ENCODE results near the gene TTC9C. TPM values are rescaled to one million over a fixed set of nuclear protein-coding genes. Genes with fewer than 3 reads are reported as not detected.

TTC9C gene
- total RNA-seq, 1 donor: 40.1 TPM

DNA sequence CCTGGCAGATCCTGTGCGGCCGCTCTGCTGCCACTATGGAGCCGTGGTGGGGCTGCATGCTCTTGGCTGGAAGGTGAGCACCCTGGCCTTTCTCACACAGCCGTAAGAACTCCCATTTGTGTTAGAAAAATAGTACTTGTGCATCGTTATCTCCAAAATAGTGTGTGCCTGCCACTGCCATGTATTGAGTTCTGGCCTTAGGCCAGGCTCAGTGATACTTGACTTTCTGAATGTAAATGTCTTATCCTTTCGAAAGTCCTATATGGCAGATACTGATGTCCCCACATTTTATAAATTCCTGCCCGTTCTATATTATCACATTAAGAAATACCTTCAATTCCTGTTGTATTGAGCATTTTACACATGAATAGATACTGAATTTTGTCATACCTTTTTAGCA lies 54.5 kb downstream of the TTC9C start:
- TF ChIP-seq, protein P1, sequence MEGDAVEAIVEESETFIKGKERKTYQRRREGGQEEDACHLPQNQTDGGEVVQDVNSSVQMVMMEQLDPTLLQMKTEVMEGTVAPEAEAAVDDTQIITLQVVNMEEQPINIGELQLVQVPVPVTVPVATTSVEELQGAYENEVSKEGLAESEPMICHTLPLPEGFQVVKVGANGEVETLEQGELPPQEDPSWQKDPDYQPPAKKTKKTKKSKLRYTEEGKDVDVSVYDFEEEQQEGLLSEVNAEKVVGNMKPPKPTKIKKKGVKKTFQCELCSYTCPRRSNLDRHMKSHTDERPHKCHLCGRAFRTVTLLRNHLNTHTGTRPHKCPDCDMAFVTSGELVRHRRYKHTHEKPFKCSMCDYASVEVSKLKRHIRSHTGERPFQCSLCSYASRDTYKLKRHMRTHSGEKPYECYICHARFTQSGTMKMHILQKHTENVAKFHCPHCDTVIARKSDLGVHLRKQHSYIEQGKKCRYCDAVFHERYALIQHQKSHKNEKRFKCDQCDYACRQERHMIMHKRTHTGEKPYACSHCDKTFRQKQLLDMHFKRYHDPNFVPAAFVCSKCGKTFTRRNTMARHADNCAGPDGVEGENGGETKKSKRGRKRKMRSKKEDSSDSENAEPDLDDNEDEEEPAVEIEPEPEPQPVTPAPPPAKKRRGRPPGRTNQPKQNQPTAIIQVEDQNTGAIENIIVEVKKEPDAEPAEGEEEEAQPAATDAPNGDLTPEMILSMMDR (IDR thresholded peaks at IDR 0.05; ENCODE audit: insufficient read depth, low read length): no peak
- no peak for DNase-seq (ENCODE audit: low read depth)

DNA sequence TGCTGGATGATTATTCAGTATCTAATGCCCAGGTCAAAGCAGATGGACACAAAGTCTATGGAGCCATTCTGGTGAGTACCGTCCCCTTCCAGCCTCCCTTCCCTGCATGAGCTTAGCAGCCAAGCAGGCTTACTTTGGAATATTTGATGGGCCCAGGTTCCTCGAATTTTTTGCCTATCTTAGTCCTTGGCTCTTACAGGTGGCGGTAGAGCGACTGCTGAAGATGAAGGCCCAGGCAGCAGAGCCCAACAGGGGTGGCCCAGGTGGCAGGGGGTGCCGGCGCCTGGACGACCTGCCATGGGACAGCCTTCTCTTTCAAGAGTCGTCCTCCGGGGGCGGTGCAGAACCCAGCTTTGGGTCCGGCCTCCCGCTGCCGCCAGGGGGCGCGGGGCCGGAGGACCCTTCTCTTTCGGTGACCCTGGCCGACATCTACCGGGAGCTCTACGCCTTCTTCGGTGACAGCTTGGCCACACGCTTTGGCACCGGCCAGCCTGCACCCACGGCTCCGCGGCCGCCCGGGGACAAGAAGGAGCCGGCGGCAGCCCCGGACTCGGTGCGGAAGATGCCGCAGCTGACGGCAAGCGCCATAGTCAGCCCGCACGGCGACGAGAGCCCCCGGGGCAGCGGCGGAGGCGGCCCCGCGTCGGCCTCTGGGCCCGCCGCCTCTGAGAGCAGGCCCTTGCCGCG lies 58.2 kb downstream of the TTC9C start:
- peak overlapping the region; percentile 95 for H3K4me3 ChIP-seq (ENCODE audit: low read depth, low read length)
- TF ChIP-seq, protein P1 (IDR thresholded peaks at IDR 0.05; ENCODE audit: insufficient read depth, low read length): peak; percentile 99
- peak; percentile 68 for DNase-seq (ENCODE audit: low read depth)

More for the DNA sequence above, 54.5 kb downstream of the TTC9C start:
- no peak overlapping the region for H3K4me3 ChIP-seq (ENCODE audit: low read depth, low read length)

DNA sequence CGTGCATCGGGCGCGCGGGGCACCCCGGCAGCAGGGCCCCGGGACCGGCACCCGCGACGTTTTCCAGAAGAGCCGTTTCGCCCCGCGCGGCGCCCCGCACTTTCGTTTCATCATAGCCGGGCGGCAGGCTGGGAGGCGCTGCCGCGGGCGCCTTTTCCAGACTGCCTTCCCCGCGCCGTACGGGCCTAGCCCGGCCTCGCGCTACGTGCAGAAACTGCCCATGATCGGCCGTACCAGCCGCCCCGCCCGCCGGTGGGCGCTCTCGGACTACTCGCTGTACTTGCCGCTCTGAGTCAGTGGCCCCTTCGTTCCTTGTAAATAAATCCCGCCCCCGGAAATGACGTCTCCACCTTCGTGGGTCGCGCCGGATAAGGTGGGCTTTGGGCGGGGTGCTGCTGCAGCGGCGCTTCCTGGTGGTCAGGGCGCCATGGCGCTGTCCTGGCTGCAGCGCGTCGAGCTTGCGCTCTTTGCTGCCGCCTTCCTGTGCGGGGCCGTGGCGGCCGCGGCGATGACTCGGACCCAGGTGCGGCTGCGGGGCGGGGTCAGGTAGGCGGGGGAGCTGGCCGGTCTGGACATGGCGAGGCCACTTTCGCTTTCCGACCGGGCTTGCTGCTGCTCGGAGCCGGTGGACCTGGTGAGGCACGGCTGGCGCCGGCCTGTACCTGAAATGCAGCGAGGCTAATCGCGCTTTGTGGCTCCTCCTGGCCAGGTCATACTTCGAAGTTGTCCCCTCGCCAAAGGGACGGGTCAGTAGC lies 58.9 kb downstream of the TTC9C start, which contains the start of gene TMEM179B:
TSS of gene TMEM179B (plus strand) at position 398 of the 755 bp plus-strand sequence. CDS start at position 428, 30 bp downstream.
- TF ChIP-seq, protein P1 (IDR thresholded peaks at IDR 0.05; ENCODE audit: insufficient read depth, low read length): peak; percentile 61
- DNase-seq (ENCODE audit: low read depth): peak; percentile 97
- peak within 1 kb of the TSS; percentile 95 for H3K4me3 ChIP-seq (ENCODE audit: low read depth, low read length)

Other genes starting within 250 kb of the TTC9C start
- gene AHNAK, start 181.7 kb upstream of the TTC9C start, total RNA-seq (ENCODE audit: low replicate concordance): 737 and 1,851 TPM in 2 replicates
- 1,443 and 1,493 TPM in 2 replicates for gene EEF1G, start 154.6 kb upstream of the TTC9C start, total RNA-seq (ENCODE audit: low replicate concordance)
- gene TUT1, start 137.0 kb upstream of the TTC9C start, total RNA-seq (ENCODE audit: low replicate concordance): 4.5 and 9.4 TPM in 2 replicates
- 46.2 and 110 TPM in 2 replicates for gene MTA2, start 126.6 kb upstream of the TTC9C start, total RNA-seq (ENCODE audit: low replicate concordance)
- gene EML3, start 115.7 kb upstream of the TTC9C start, total RNA-seq (ENCODE audit: low replicate concordance): 22.3 and 61.7 TPM in 2 replicates
- gene ROM1, start 115.2 kb upstream of the TTC9C start, total RNA-seq (ENCODE audit: low replicate concordance): 4.6 and 26.4 TPM in 2 replicates
- gene B3GAT3, start 106.5 kb upstream of the TTC9C start, total RNA-seq (ENCODE audit: low replicate concordance): 14.1 and 18.7 TPM in 2 replicates
- 203 and 208 TPM in 2 replicates for gene GANAB, start 81.9 kb upstream of the TTC9C start, total RNA-seq (ENCODE audit: low replicate concordance)
- 20.9 and 21.8 TPM in 2 replicates for gene INTS5, start 75.2 kb upstream of the TTC9C start, total RNA-seq (ENCODE audit: low replicate concordance)
- gene C11orf98, start 63.3 kb upstream of the TTC9C start, total RNA-seq (ENCODE audit: low replicate concordance): 14.2 and 48.2 TPM in 2 replicates
- gene CSKMT, start 63.2 kb upstream of the TTC9C start, total RNA-seq (ENCODE audit: low replicate concordance): 9.8 and 10.8 TPM in 2 replicates
- gene UQCC3, start 56.8 kb upstream of the TTC9C start, total RNA-seq (ENCODE audit: low replicate concordance): 6.8 and 31.3 TPM in 2 replicates
- 4.2 and 4.5 TPM in 2 replicates for gene LBHD1, start 56.2 kb upstream of the TTC9C start, total RNA-seq (ENCODE audit: low replicate concordance)
- 70.7 and 840 TPM in 2 replicates for gene UBXN1, start 49.4 kb upstream of the TTC9C start, total RNA-seq (ENCODE audit: low replicate concordance)
- 39.0 and 62.0 TPM in 2 replicates for gene LRRN4CL, start 39.0 kb upstream of the TTC9C start, total RNA-seq (ENCODE audit: low replicate concordance)
- gene BSCL2, start 21.1 kb upstream of the TTC9C start, total RNA-seq (ENCODE audit: low replicate concordance): 34.4 and 43.5 TPM in 2 replicates
- gene GNG3, start 20.8 kb upstream of the TTC9C start, total RNA-seq (ENCODE audit: low replicate concordance): not detected in 2 replicates
- gene HNRNPUL2, start 1.0 kb upstream of the TTC9C start, total RNA-seq (ENCODE audit: low replicate concordance): 10.4 and 16.7 TPM in 2 replicates
- 4.2 and 13.4 TPM in 2 replicates for gene ZBTB3, start 25.7 kb downstream of the TTC9C start, total RNA-seq (ENCODE audit: low replicate concordance)
- gene POLR2G, start 33.1 kb downstream of the TTC9C start, total RNA-seq (ENCODE audit: low replicate concordance): 17.0 and 76.5 TPM in 2 replicates
- gene TAF6L, start 42.9 kb downstream of the TTC9C start, total RNA-seq (ENCODE audit: low replicate concordance): 15.6 and 42.9 TPM in 2 replicates
- gene TMEM179B, start 58.9 kb downstream of the TTC9C start, total RNA-seq (ENCODE audit: low replicate concordance): 39.4 and 54.7 TPM in 2 replicates
- 4.5 and 14.7 TPM in 2 replicates for gene TMEM223, start 63.5 kb downstream of the TTC9C start, total RNA-seq (ENCODE audit: low replicate concordance)
- 27.8 and 77.6 TPM in 2 replicates for gene NXF1, start 77.0 kb downstream of the TTC9C start, total RNA-seq (ENCODE audit: low replicate concordance)
- 20.4 and 42.8 TPM in 2 replicates for gene STX5, start 103.6 kb downstream of the TTC9C start, total RNA-seq (ENCODE audit: low replicate concordance)
- gene TEX54, start 104.4 kb downstream of the TTC9C start, total RNA-seq (ENCODE audit: low replicate concordance): 0.54 TPM in 1 of 2 replicates, not detected in the other
- 29.5 and 29.8 TPM in 2 replicates for gene WDR74, start 111.1 kb downstream of the TTC9C start, total RNA-seq (ENCODE audit: low replicate concordance)
- gene SLC3A2, start 152.4 kb downstream of the TTC9C start, total RNA-seq (ENCODE audit: low replicate concordance): 174 and 179 TPM in 2 replicates
- not detected in 2 replicates for gene CHRM1, start 192.9 kb downstream of the TTC9C start, total RNA-seq (ENCODE audit: low replicate concordance)

Data from fibroblast of the aortic adventitia (primary cell).